HepG2 (cell line): ENCODE measurements around the gene JMJD7. TPM values are rescaled to one million over a fixed set of nuclear protein-coding genes. Genes with fewer than 3 reads are reported as not detected.

Source experiments
- ATAC-seq: fragments of 200-7000 bp; cut with Tn5 transposase; 3 replicates; pipeline ENCODE4 v1.9.1; 2020; ENCODE audit warnings: mild to moderate bottlenecking, moderate library complexity
- BruUV-seq: library from RNA; stranded (reverse); fragments of 400-500 nt; replicated peaks from 2 replicates; lab custom pipeline; 2021; lab: Mats Ljungman, UMichigan
- CTCF ChIA-PET: fragments of 300-600 bp; formaldehyde crosslinking; extraction: SDS; loops from one replicate; lab custom pipeline; 2021; ENCODE audit warnings: low total read pairs, inconsistent platforms, low intra/inter-chr PET ratio; lab: Yijun Ruan, JAX
- POLR2A ChIA-PET: fragments of 350-600 bp; sonication (Branson Sonifier 250); formaldehyde crosslinking; loops from one replicate; lab custom pipeline; 2020; ENCODE audit warnings: antibody characterized with exemption, inconsistent platforms; lab: Yijun Ruan, JAX
- DNase-seq: peaks from one replicate; pipeline ENCODE4 v3.0.0-alpha.2; 2015; ENCODE audit warnings: low spot score
- FAIRE-seq: peaks from 3 replicates; lab custom pipeline; 2011; peaks lifted over from hg19 to GRCh38; lab: Jason Lieb, UNC
- H2AFZ ChIP-seq: one replicate; pipeline ENCODE4 v1.6.1; 2011; ENCODE audit warnings: low read length, inconsistent platforms
- H3K27ac ChIP-seq: fragments of 300-600 bp; 3 replicates; pipeline ENCODE4 v1.8.0; 2011; ENCODE audit warnings: mixed run types, mild to moderate bottlenecking, mixed read lengths, low read length, inconsistent platforms; ENCODE audit not compliant: insufficient read depth; ENCODE audit errors: extremely low read length
- H3K27me3 ChIP-seq, 2 experiments: fragments of 200-600 bp in 1 of 2; 2 replicates in 1 of 2; 3 replicates in 1 of 2; pipeline versions ENCODE4 v1.6.0 to v1.8.0; 2011; ENCODE audit warnings: low read length in 2 of 2, mild to moderate bottlenecking in 2 of 2, moderate library complexity in 2 of 2, inconsistent platforms in 1 of 2; ENCODE audit not compliant: insufficient read depth in 2 of 2, control insufficient read depth in 1 of 2
- H3K36me3 ChIP-seq, 2 experiments: fragments of 200-600 bp in 1 of 2; replicated peaks in 1 of 2; 2 replicates in 1 of 2; 3 replicates in 1 of 2; pipeline versions ENCODE4 v1.5.1 to v1.8.0; 2011; ENCODE audit warnings: low read length in 2 of 2, inconsistent platforms in 1 of 2; ENCODE audit not compliant: insufficient read depth in 2 of 2, control insufficient read depth in 1 of 2
- H3K4me1 ChIP-seq: 2 replicates; pipeline ENCODE4 v1.5.1; 2012; ENCODE audit warnings: low read length, inconsistent platforms; ENCODE audit not compliant: insufficient read depth
- H3K4me2 ChIP-seq: 2 replicates; pipeline ENCODE4 v1.6.0; 2011; ENCODE audit warnings: low read depth, low read length, inconsistent platforms
- H3K4me3 ChIP-seq, 3 experiments: fragments of 200-600 bp in 1 of 3; sonication (generic), shearing (Covaris generic) in 1 of 3; replicated peaks in 1 of 3; 2 replicates each; pipeline ENCODE4 v1.5.1; 2011 to 2016; ENCODE audit warnings: low read length in 3 of 3, inconsistent platforms in 2 of 3, low read depth in 2 of 3, mild to moderate bottlenecking in 2 of 3, control low read depth in 1 of 3, mixed read lengths in 1 of 3; ENCODE audit not compliant: insufficient read depth in 1 of 3
- H3K79me2 ChIP-seq: one replicate; pipeline ENCODE4 v1.6.1; 2011; ENCODE audit warnings: low read length, inconsistent platforms; ENCODE audit not compliant: insufficient read depth
- H3K9ac ChIP-seq: 2 replicates; pipeline ENCODE4 v1.6.0; 2011; ENCODE audit warnings: mild to moderate bottlenecking, low read depth, low read length, inconsistent platforms; ENCODE audit not compliant: insufficient read depth
- H3K9me3 ChIP-seq: 2 replicates; pipeline ENCODE4 v1.5.1; 2012; ENCODE audit warnings: mild to moderate bottlenecking, low read length
- H4K20me1 ChIP-seq: 2 replicates; pipeline ENCODE4 v1.6.0; 2011; ENCODE audit warnings: inconsistent platforms, mild to moderate bottlenecking, low read length, moderate library complexity; ENCODE audit not compliant: insufficient read depth
- CREB3 ChIP-seq: sonication (generic); formaldehyde crosslinking; IDR thresholded peaks from 2 replicates; pipeline ENCODE4 v1.5.0; 2020; ENCODE audit warnings: missing genetic modification reagents
- DR1 ChIP-seq: sonication (generic); formaldehyde crosslinking; IDR thresholded peaks from 2 replicates; pipeline ENCODE4 v1.8.0; 2021; ENCODE audit warnings: mild to moderate bottlenecking, missing genetic modification reagents, inconsistent platforms
- ELF3 ChIP-seq: IDR thresholded peaks from 2 replicates; pipeline ENCODE4 v1.6.1; 2016; ENCODE audit warnings: missing genetic modification reagents, missing compliant biosample characterization
- HOXA9 ChIP-seq: sonication (generic); formaldehyde crosslinking; IDR thresholded peaks from 2 replicates; pipeline ENCODE4 v1.8.1; 2022; ENCODE audit warnings: missing genetic modification reagents, mild to moderate bottlenecking, moderate library complexity, borderline replicate concordance
- MIER2 ChIP-seq: IDR thresholded peaks from 2 replicates; pipeline ENCODE4 v1.6.1; 2016; ENCODE audit warnings: missing biosample characterization, missing genetic modification reagents
- MTA1 ChIP-seq: sonication (generic); formaldehyde crosslinking; IDR thresholded peaks from 2 replicates; pipeline ENCODE4 v1.4.0; 2020; ENCODE audit warnings: missing genetic modification reagents, mild to moderate bottlenecking, borderline replicate concordance
- POLR2G ChIP-seq: fragments of 200-400 bp; formaldehyde crosslinking; IDR thresholded peaks from 2 replicates; pipeline ENCODE4 v1.6.1; 2018; ENCODE audit warnings: mild to moderate bottlenecking, low read depth, low read length, moderate library complexity
- RFXANK ChIP-seq: IDR thresholded peaks from 2 replicates; pipeline ENCODE4 v1.6.1; 2016
- TFDP1 ChIP-seq: IDR thresholded peaks from 2 replicates; pipeline ENCODE4 v1.6.1; 2016; ENCODE audit warnings: missing compliant biosample characterization, missing genetic modification reagents, borderline replicate concordance
- TOPORS ChIP-seq: sonication (generic); formaldehyde crosslinking; IDR thresholded peaks from 2 replicates; pipeline ENCODE4 v1.8.0; 2023; ENCODE audit warnings: mild to moderate bottlenecking, missing genetic modification reagents
- ZFP91 ChIP-seq: sonication (generic); formaldehyde crosslinking; IDR thresholded peaks from 2 replicates; pipeline ENCODE4 v1.9.0; 2022; ENCODE audit warnings: missing genetic modification reagents, mild to moderate bottlenecking, borderline replicate concordance
- ZFX ChIP-seq: sonication (generic); formaldehyde crosslinking; IDR thresholded peaks from 2 replicates; pipeline ENCODE4 v1.4.0; 2020; ENCODE audit warnings: mild to moderate bottlenecking, low read depth, missing genetic modification reagents, moderate library complexity
- ZHX1 ChIP-seq: sonication (generic); formaldehyde crosslinking; IDR thresholded peaks from 2 replicates; pipeline ENCODE4 v1.8.1; 2022; ENCODE audit warnings: low read depth, mild to moderate bottlenecking, missing genetic modification reagents
- ZNF589 ChIP-seq: sonication (generic); formaldehyde crosslinking; conservative IDR thresholded peaks from 2 replicates; pipeline ENCODE4 v1.8.0; 2022; ENCODE audit warnings: mild to moderate bottlenecking, moderate library complexity, missing genetic modification reagents
- WGBS: methylation state at CpG from one replicate; pipeline ENCODE4 v1.1.6; 2017; ENCODE audit warnings: low lambda C conversion rate; 5-methylcytosine and 5-hydroxymethylcytosine counted together
- in situ Hi-C: cut with HindIII; loops from 2 replicates; pipeline ENCODE4 v1.10.0; 2017; ENCODE audit warnings: low pct_unique_long_range_greater_than_20kb; ENCODE audit not compliant: extremely low pct_ligation_motif_present
- intact Hi-C: fragments of 100-400 bp; cut with micrococcal nuclease; formaldehyde crosslinking; loops from one replicate; pipeline ENCODE4 v1.10.0; 2022; ENCODE audit not compliant: unreplicated experiment
- polyA plus RNA-seq, 8 experiments: library from polyadenylated mRNA; depleted of rRNA in 3 of 8; stranded (reverse) in 7 of 8; unstranded in 1 of 8; fragments of >200 nt; fragmentation: Illumina TruSeq in 4 of 8; extraction: Trizol in 4 of 8; gene quantifications; 2 replicates each; pipeline versions ENCODE4 v1.2.1 to v1.2.3, GENCODE V29; 2011 to 2016; ENCODE audit warnings: low read depth in 4 of 8, missing spikeins in 1 of 8, mixed read lengths in 1 of 8; ENCODE audit not compliant: insufficient read depth in 1 of 8
- total RNA-seq, 5 experiments: library from RNA; depleted of rRNA; stranded (reverse); fragments of >200 nt; fragmentation: Illumina TruSeq; extraction: Trizol; gene quantifications; 2 replicates each; pipeline ENCODE4 v1.2.3, GENCODE V29; 2016; ENCODE audit warnings: low read depth in 1 of 5
- TF ChIP-seq, protein P1 (sequence below): sonication (generic); formaldehyde crosslinking; IDR thresholded peaks from 2 replicates; pipeline ENCODE4 v1.5.1; 2020; ENCODE audit warnings: mild to moderate bottlenecking, missing genetic modification reagents, borderline replicate concordance

JMJD7 gene
- total and polyA plus RNA-seq, 2 of the 13 experiments (the other 11 are each of a cell fraction or from before 2014, with no cell fraction given), result 6.4 to 7.1 TPM

- TF ChIP-seq ZFP91 (CRISPR knock-in tag), result no peak
- no peak for TF ChIP-seq TOPORS
- TF ChIP-seq TFDP1 (CRISPR knock-in tag), result no peak
Observed at GRCh38 chr15:41828807-41829141, 882 bp downstream of the JMJD7 start (continued).

DNA sequence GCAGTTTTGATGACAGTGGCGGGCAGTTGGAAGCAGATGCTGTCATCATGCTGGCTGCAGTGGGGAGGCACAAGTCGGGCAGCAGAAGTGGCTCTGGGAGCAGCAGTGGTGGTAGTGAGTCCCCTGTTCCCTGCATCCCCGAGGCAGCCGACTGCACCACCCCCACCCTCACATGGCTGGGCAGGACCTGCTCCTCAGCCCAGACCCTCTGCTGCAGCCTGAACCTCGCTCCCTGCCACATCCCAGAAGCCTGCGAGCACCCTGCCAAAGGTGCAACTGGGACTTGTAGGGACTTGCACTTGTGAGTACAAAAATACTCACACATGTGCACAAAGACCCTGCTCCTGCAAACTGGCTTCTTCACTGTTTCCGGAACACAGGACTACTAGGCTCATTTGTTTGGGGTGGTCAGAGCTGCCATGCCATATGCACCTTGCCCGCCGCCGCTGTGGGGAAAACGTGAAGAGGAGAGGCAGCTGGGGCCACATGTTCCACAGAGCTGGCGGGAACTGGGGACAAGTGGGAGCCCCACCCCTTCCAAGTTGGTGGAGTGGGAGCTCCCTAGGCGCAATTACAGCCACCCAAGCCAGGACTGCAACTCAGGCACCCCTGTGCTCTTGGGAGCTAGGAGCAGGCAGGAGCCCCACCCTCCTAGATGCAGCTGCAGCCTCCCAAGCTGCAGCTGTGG lies 2.2 kb downstream of the JMJD7 start:
- intact Hi-C loops (no loop called here), in situ Hi-C loops (no loop called here)
- Histone ChIP-seq H4K20me1 (no peaks in the 10 kb centered on the region), H3K79me2 (no peaks in the 10 kb centered on the region), H3K9ac (no peak overlapping the region), H2AFZ (no peak overlapping the region), H3K4me3 (no peak overlapping the region), H3K9me3 (no peaks in the 10 kb centered on the region), H3K27ac (no peak overlapping the region), H3K36me3 (0 out of 5 replicates have a peak, but pooled peaks cover 0 to 5% of the 10 kb centered on the region in 2 experiments), H3K4me1 (peaks cover 18% of the 10 kb centered on the region), H3K27me3 (no peaks in the 10 kb centered on the region; a peak in 1 of 5 replicates), H3K4me2 (no peak overlapping the region)
- no peak for ATAC-seq
- no peak for FAIRE-seq
- CTCF ChIA-PET, result no interaction called here
- POLR2A ChIA-PET, result no interaction called here
- BruUV-seq, result no TSS peak
- WGBS, result 97% methylated on average over 7 of the region's 13 CpGs
- DNase-seq, result no peak
- no peak for TF ChIP-seq ZNF589 (CRISPR knock-in tag)
- TF ChIP-seq MIER2 (CRISPR knock-in tag), result no peak
- no peak for TF ChIP-seq ZFX (CRISPR knock-in tag)
- TF ChIP-seq ELF3 (CRISPR knock-in tag), result no peak
- TF ChIP-seq DR1 (CRISPR knock-in tag), result no peak
- TF ChIP-seq POLR2G, result no peak
- TF ChIP-seq MTA1 (CRISPR knock-in tag), result no peak
- TF ChIP-seq RFXANK (CRISPR knock-in tag), result no peak
- TF ChIP-seq ZHX1, result no peak
- TF ChIP-seq, protein P1, sequence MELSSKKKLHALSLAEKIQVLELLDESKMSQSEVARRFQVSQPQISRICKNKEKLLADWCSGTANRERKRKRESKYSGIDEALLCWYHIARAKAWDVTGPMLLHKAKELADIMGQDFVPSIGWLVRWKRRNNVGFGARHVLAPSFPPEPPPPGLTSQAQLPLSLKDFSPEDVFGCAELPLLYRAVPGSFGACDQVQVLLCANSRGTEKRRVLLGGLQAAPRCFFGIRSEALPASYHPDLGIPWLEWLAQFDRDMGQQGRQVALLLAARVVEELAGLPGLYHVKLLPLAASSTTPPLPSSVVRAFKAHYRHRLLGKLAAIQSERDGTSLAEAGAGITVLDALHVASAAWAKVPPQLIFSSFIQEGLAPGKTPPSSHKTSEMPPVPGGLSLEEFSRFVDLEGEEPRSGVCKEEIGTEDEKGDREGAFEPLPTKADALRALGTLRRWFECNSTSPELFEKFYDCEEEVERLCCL (CRISPR knock-in tag), result no peak
- TF ChIP-seq CREB3, result no peak
- no peak for TF ChIP-seq HOXA9 (CRISPR knock-in tag)
